Glutamatergic neuron (in vitro differentiated cells): ENCODE results near the gene RWDD3. TPM values are rescaled to one million over a fixed set of nuclear protein-coding genes. Genes with fewer than 3 reads are reported as not detected.

Source experiments
- DNase-seq: peaks from one replicate; pipeline ENCODE4 v3.0.0; 2022
- H3K27ac Mint-ChIP-seq: one replicate; pipeline ENCODE4 v1.8.0; 2020; ENCODE audit warnings: mild to moderate bottlenecking, mixed read lengths, inconsistent platforms; ENCODE audit not compliant: unreplicated experiment
- H3K27me3 Mint-ChIP-seq: one replicate; pipeline ENCODE4 v1.8.0; 2020; ENCODE audit warnings: mild to moderate bottlenecking, moderate library complexity, mixed read lengths, inconsistent platforms; ENCODE audit not compliant: unreplicated experiment
- H3K36me3 Mint-ChIP-seq: one replicate; pipeline ENCODE4 v1.8.0; 2020; ENCODE audit warnings: mild to moderate bottlenecking, mixed read lengths, inconsistent platforms; ENCODE audit not compliant: unreplicated experiment
- H3K4me1 Mint-ChIP-seq: one replicate; pipeline ENCODE4 v1.8.0; 2020; ENCODE audit warnings: mild to moderate bottlenecking, low read depth, mixed read lengths, inconsistent platforms; ENCODE audit not compliant: unreplicated experiment
- H3K4me3 Mint-ChIP-seq: one replicate; pipeline ENCODE4 v1.8.0; 2020; ENCODE audit warnings: mild to moderate bottlenecking, mixed read lengths, inconsistent platforms; ENCODE audit not compliant: unreplicated experiment
- H3K9me3 Mint-ChIP-seq: one replicate; pipeline ENCODE4 v1.8.0; 2020; ENCODE audit warnings: mild to moderate bottlenecking, moderate library complexity, mixed read lengths, inconsistent platforms; ENCODE audit not compliant: unreplicated experiment
- CTCF ChIP-seq: fragments of 200-600 bp; sonication (generic); IDR thresholded peaks from one replicate; pipeline ENCODE4 v1.5.0; 2021; ENCODE audit not compliant: partially characterized antibody, unreplicated experiment
- total RNA-seq: library from RNA; stranded (reverse); fragmentation: NEBNext Ultra II Directional; extraction: Animal tissue kit (Norgen Biotek cat#: 25700); gene quantifications from one replicate; pipeline ENCODE4 v1.2.1, GENCODE V29; 2021; ENCODE audit not compliant: unreplicated experiment

RWDD3 gene
- total RNA-seq, 1 donor from 2014 or later = 17.5 TPM

GRCh38 chr1:95249916-95250315, 15.9 kb downstream of the RWDD3 start:
- no peak overlapping the region for H3K4me3 Mint-ChIP-seq
- H3K27ac Mint-ChIP-seq = no peak overlapping the region
- TF ChIP-seq CTCF = no peak
- H3K4me1 Mint-ChIP-seq = no peaks in the 10 kb centered on the region
- H3K9me3 Mint-ChIP-seq = no peaks in the 10 kb centered on the region
- H3K27me3 Mint-ChIP-seq = no peaks in the 10 kb centered on the region
- DNase-seq = no peak
- no peaks in the 10 kb centered on the region for H3K36me3 Mint-ChIP-seq

- Mint-ChIP-seq H3K36me3 (no peaks in the 10 kb centered on the region), H3K4me1 (peaks cover 1% of the 10 kb centered on the region), H3K27ac (no peak overlapping the region), H3K4me3 (no peak overlapping the region), H3K9me3 (no peaks in the 10 kb centered on the region), H3K27me3 (no peaks in the 10 kb centered on the region)
- no peak for DNase-seq
- TF ChIP-seq CTCF = no peak
Observed at GRCh38 chr1:95252422-95252821, 18.4 kb downstream of the RWDD3 start.

GRCh38 chr1:95254959-95255358, 20.9 kb downstream of the RWDD3 start:
- TF ChIP-seq CTCF = no peak
- no peak overlapping the region for H3K4me3 Mint-ChIP-seq
- H3K36me3 Mint-ChIP-seq = no peaks in the 10 kb centered on the region
- DNase-seq = no peak
- H3K27me3 Mint-ChIP-seq = no peaks in the 10 kb centered on the region
- H3K4me1 Mint-ChIP-seq = peaks cover 1% of the 10 kb centered on the region
- H3K27ac Mint-ChIP-seq = no peak overlapping the region
- H3K9me3 Mint-ChIP-seq = no peaks in the 10 kb centered on the region

GRCh38 chr1:95255826-95256225, 21.8 kb downstream of the RWDD3 start:
- no peak overlapping the region for H3K27ac Mint-ChIP-seq
- no peak for TF ChIP-seq CTCF
- no peak overlapping the region for H3K4me3 Mint-ChIP-seq

GRCh38 chr1:95257758-95258157, 23.7 kb downstream of the RWDD3 start:
- H3K4me3 Mint-ChIP-seq = no peak overlapping the region
- H3K27ac Mint-ChIP-seq = no peak overlapping the region
- H3K36me3 Mint-ChIP-seq = no peaks in the 10 kb centered on the region
- no peak for TF ChIP-seq CTCF
- no peak for DNase-seq
- peaks cover 1% of the 10 kb centered on the region for H3K4me1 Mint-ChIP-seq
- H3K27me3 Mint-ChIP-seq = no peaks in the 10 kb centered on the region
- H3K9me3 Mint-ChIP-seq = no peaks in the 10 kb centered on the region

More at GRCh38 chr1:95255826-95256225, 21.8 kb downstream of the RWDD3 start:
- Mint-ChIP-seq H3K9me3 (no peaks in the 10 kb centered on the region), H3K27me3 (no peaks in the 10 kb centered on the region), H3K4me1 (peaks cover 1% of the 10 kb centered on the region), H3K36me3 (no peaks in the 10 kb centered on the region)
- no peak for DNase-seq
